ENCODE results near the gene LTC4S.
A peak's percentile ranks its signal among the peaks of the same experiment; 100 is the strongest.
"Not testable (repeated sequence)": the region's sequence is repeated elsewhere in the genome, so short reads cannot be mapped to it uniquely, and the experiment has no call there.

Gene LTC4S, protein sequence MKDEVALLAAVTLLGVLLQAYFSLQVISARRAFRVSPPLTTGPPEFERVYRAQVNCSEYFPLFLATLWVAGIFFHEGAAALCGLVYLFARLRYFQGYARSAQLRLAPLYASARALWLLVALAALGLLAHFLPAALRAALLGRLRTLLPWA

DNA sequence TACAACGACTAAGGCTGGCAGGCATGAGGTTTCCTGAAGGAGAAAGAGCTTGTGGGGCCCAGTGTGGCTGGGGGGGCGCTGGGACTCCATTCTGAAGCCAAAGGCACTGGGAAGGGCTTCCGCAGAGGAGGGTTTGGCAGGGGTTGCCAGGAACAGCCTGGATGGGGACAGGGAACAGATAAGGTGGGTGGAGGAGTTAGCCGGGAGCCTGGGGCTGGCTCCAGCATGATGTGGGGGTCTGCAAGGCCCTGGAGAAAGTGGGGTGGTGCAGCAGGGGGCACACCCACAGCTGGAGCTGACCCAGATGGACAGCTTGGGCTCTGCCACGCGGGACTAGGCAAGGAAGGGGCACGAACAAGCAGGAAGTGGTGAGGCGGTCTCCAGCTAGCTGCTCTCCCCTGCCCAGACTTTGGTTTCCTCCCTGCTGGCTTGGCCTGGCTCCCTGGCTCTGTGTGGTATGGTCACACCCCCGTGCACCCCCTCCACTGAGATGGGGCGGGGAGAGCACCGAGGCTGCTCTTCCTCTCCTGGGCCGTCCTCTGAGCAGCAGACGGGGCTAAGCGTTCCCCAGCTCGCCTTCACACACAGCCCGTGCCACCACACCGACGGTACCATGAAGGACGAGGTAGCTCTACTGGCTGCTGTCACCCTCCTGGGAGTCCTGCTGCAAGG lies at the start of gene LTC4S:
Gene LTC4S (plus strand): TSS at position 519 of the 672 bp plus-strand sequence. CDS start 95 bp downstream, at position 614.
- peak; percentile 73 for DNase-seq

DNA sequence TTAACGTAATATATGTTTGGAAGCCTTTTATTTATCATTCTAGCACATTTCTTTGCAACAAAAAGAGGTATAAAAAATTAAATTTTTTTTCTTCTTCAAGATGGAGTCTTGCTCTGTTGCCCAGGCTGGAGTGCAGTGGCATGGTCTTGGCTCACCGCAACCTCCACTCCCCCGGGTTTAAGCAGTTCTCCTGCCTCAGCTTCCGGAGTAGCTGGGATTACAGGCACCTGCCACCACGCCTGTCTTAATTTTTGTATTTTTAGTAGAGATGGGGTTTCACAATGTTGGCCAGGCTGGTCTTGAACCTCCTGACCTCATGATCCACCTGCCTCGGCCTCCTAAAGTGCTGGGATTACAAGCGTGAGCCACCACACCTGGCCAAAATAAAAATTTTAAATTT lies 49.7 kb upstream of the LTC4S start:
- not testable (repeated sequence) for DNase-seq

DNA sequence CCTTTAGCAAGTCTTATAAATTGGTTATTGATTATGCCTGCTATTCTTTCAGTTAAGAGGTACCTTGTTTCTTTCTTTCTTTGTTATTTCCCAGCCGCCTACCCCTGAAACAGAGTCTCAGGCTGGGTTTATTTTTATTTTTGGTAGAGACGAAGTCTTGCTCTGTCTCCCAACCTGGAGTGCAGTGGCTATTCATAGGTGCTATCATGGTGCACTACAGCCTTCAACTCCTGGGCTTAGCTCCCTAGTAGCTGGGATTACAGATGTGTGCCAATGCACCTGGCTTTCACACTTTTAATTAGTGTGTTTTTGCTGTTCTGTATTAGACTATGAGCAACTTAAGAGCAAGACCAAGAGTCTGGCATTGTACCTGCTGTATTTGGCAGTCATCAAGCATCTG lies 46.9 kb upstream of the LTC4S start:
- DNase-seq = no peak

DNA sequence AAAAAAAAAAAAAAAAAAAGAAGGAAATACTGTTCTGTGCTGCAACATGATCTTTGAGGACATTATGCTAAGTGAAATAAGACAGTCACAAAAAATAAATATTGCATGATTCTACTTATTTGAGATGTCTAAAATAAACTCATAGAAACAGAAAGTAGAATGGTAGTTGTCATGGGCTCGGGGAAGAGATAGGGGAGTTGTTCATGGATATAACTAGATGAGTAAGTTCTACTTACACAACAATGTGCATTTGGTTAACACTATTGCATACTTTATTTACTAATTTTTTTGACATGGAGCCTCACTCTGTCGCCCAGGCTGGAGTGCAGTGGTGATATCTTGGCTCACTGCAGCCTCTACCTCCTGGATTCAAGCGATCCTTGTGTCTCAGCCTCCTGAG lies 46.0 kb upstream of the LTC4S start:
- no peak for DNase-seq

DNA sequence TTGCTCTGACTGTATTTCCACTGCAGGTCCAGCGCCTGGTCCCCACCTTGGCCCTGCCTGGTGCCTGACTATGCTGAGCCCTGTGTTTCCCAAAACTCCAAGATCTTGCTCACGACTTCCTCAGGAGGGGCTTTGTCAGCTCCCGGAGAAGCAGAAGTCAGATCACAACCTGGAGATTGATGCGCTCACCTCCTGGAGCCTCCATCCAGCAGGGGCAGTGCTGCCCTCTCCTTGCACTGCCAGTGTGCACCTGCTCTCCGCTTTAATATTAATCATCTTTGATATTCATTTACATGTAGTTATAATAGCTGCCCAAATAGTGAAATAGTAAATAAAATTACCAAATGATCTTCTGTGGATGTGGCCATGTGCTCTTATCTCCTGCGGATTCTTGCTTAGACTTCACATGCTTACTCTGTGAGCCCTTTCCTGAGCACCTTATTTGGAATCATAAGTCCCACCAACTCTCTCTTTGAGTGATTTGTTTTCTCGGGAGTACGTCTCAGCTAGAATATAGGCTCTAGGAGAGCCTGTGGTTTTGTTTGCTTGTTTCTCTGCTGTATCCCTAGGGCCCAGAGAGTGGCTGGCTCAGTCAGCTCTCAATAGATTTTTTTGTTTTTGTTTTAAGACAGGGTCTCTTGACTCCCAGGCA lies 43.8 kb upstream of the LTC4S start:
- no peak for DNase-seq

DNA sequence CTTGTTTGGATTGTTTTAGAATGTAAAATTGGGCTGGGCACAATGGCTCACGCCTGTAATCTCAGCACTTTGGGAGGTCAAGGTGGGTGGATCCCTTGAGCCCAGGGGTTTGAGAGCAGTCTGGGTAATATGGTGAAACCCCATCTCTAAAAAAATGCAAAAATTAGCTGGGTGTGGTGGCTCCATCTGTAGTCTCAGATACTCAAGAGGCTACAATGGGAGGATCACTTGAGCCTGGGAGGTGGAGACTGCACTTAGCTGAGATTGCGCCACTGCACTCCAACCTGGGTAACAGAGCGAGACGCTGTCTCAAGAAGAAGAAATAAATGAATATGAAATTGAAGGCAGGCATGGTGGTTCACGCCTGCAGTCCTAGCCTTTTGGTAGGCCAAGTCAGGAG lies 39.8 kb upstream of the LTC4S start:
- no peak for DNase-seq

DNA sequence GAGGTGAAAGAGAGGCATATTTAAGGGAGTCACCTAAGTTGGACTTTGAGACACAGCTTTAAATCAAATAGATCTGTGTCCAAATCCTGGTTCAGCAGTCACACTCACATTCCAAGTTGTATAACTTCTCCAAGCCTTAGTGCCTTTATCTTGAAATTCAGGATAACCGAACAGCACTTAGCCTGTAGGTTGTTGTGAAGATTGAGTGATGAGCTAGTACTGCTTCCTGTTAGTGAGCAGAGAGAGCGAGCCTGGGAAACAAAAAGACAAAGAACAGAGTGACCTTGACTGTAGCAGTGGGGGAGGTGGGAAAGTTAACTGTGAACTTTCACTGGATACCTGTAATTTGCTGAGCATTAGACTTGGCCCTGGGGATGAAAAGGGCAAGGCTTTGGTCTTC lies 38.8 kb upstream of the LTC4S start:
- no peak for DNase-seq

DNA sequence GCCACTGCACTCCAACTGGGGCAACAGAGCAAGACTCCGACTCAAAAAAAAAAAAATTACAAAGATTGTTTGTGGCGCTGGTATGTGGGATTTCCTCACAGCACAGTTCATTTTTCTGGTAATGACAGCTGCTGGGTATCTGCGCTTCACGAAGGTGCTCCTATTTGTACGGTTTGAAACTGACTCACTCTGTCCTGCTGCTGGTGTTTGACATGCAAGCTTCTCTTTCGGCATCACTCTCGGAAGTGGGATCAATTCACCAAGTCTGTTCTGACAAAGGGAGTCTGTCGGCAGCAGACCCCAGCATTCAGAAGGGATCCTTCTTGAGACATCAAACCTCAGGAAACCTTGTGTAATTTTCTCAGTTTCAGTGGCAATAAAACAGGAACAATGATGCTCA lies 34.8 kb upstream of the LTC4S start:
- no peak for DNase-seq

DNA sequence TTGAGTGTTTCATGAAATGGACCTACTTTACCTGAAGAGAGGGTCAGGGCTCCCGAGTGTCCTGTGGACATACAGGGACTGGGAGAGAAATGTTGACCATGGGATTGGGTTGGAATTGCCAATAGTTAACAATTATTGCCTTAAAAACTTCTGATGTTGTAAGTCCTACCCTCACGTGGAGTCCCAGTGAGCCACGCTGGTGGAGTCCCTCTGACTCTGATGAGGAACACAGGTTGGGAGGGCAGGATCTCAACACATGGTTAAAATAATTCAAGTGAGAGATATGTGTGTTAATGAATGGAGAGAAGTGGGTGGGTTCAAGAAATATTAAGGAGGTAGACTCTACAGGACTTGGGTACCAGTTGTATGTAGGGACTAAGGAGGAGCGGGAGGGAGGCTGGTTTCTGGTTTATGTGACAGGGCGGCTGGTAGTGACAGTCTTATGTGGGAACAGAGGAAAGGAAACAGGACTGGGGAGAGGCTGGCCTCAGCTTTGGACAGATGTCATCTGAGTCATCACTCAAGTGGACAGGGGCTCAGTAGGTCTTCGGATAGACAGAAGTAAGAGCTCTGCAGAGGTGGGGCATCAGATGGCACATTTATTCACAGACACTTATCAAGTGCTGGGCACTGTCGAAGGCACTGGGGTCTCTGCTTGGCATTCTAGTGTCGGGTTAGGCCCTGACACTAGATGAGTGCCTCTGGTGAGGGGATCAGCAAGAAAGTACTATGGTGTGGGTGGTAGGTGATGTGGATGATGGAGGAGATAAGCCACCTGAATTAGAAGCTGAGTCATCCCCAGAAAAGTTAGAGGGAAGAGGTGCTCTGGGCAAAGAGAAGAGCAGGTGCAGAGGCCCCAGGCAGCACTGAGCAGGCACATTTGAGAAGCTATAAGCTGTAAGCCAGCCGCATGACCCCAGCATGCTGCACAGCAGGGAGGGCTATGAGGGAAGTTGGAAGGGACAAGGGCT lies 33.9 kb upstream of the LTC4S start:
- DNase-seq = peak; percentile 12

DNA sequence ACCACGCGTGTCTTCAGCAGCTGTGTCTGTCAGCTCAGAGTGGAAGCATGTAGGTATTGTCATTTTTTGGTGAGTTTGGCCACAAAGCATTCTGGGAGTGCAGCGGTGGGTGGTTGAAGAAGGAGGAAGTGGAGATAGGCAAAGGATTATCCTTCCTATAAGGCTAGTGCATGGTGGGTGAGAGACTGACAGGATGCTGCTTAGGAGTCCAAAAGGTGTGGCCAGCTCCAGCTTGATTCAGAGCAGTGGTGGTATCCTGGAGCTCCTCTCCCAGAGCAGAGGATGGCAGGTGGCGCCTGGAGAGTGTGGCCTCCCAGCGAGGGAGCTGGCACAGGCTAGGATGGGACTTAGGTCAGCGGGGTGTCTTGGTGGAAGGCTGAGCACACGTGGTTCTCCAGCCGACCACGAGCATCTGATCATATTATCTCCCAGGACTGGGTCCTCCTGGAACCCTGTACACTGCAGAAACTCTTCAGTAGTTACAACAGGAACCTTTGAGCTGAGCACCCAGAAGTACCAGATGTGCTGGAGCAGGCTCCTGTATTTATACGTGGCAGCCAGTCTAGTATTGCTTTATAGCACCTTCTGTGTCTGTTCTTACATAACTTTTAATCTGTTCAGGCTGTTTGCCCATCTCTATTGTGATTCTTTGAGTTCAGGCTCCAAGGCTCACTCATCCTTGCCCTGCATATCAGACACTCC lies 31.6 kb upstream of the LTC4S start:
- peak; percentile 34 for DNase-seq

DNA sequence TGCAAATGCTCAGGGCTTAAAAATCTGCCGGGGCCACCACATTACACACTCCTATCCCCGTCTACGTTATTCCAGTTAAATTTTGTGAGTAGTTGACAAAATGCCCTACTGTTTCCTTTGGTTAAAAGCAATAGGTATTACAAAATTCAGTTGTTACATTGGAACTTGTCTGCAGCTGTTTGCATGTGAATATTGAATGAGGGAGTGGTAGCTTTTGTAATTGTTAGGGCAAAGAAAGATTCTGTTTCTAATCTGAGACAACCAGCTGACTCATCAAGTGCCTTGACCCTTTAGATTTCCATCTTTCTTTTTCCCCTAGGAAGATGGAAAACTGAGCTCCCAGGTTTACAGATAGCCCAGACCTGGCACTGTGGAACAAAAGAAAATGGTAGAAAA lies 31.0 kb upstream of the LTC4S start:
- no peak for DNase-seq

DNA sequence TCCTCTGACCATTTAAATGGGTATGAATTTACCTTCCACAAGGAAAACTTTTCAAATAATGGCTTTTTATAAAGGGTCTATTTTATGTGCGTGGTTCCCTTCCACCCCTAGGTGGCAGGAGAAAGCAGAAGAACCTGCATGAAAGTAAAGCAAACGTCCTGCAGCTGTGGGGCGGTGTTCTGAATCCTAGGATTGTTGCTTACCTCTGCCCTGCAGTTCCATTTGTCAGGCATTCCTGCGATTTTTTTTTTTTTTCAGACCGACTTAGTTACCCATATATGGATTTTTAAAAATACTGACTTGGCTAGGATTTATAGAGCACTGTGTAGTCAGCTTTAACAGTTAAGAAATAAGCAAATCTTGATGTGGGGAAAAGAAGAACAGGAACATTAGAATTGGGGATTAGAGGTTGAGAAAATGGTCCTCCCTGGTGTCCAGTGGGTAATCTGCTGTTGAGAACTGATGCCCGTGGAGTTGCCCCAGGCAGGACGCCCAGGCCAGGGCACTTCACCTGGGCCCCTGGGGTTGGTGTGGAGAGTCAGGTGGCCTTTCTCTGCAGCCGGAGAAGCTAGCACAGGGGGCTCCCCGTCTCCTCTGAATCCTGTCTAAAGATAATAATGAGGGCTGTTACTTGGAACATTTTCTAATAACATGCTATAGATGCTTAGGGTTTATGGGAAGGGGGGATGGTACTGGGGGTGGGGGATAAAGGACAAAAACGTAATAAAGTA lies 30.4 kb upstream of the LTC4S start:
- DNase-seq = peak; percentile 67

DNA sequence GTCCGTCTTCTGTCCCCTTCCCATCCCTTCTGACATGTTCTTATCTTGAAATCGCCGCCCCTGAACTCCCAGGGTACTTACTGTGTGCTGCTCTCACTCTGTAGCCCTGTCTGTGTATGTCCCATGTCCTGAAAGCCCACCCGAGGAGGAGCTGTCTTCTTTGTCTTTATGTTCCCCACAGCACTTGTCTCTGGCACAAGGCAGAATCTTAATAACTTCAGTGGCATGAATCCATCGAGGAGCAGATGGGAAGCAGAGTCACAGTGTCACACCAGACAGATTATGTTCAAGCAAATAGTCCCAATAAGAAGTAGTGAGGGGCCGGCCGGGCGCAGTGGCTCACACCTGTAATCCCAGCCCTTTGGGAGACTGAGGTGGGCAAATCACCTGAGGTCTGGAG lies 29.7 kb upstream of the LTC4S start:
- DNase-seq = no peak

DNA sequence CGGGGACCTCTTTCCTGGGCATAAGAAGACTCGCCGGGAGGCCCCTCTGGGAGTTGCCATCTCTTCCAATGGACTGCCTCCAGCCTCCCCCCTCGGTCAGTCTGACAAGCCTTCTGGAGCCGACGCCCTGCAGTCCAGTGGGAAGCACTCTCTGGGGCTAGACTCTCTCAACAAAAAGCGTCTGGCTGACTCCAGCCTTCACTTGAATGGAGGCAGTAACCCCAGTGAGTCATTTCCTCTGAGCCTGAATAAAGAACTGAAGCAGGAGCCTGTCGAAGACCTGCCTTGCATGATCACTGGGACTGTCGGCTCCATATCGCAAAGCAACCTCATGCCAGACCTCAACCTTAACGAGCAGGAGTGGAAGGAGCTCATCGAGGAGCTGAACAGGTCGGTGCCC lies 28.4 kb upstream of the LTC4S start:
- DNase-seq = no peak

DNA sequence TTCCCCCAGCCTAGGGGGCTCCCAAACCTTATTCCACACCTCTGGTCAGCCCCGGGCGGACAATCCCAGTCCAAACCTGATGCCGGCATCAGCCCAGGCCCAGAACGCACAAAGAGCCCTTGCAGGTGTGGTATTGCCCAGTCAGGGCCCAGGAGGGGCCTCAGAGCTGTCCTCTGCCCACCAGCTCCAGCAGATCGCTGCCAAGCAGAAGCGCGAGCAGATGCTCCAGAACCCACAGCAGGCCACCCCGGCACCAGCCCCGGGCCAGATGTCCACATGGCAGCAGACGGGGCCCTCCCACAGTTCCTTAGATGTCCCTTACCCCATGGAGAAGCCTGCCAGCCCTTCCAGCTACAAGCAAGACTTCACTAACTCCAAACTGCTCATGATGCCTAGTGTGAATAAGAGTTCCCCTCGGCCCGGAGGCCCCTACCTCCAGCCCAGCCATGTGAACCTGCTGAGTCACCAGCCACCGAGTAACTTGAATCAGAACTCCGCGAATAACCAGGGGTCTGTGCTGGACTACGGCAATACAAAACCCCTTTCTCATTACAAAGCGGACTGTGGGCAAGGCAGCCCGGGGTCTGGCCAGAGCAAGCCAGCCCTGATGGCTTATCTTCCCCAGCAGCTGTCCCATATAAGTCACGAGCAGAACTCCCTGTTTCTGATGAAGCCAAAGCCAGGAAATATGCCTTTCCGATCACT lies 27.6 kb upstream of the LTC4S start:
- DNase-seq = no peak

DNA sequence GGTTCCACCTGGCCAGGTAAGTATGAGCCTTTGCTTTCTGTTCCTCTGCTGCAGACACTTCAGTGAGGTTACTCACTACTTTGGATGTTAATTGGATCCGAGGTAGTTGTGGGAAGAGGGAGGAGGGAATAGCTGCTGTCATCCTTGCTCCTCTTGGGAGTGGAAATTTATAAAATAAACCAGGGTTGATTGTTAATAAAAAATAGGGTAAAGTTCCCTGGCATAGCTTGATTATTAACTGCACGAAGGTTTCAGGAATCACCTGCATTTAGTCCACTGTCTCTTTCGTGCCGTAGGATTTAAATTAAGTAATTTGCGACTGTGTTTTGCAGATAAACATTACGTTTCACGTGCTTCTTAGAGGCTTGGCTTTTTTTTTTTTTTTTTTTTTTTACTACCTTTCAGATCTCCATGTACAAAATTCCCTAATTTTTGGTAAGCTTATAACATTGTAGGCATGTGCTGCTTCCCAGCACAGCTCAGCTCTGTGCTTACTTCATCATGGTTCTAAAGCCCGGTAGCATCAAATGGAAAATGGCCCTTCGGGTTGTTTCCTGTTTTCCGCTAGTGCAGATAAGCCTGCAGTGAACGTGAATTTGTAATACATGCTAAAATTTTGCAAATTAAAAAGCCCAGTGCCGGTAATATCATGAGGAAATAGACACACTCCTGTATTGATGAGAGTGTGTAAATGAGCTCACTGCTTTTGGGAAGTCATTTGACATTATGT lies 26.9 kb upstream of the LTC4S start:
- no peak for DNase-seq

DNA sequence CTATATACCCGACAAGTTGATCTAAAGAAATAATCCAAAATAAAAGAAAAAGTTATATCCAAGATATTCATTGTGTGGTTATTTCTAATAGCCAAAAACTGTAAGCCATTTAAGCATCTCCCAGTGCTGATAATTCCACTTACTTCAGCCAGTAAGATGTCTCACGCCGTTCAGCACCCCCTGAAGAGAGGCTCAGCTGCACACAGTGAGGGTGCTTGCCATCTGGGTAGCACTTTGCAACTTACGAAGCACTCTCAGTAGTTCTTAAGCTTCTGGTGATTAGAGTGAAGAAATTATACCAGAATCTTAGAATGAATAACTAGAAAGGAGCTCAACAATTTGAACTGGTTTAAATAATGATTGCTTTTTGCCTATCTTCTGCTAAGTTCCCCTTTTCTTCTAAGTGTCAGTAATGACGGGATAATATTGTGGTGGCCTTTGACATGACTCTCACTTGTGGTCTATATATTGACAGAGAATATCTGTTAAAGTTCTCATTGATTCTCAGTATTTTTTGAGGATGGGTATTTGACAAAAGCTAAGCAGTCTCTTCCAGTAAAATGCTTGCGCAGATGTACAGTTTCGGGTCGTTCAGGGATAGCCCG lies 26.2 kb upstream of the LTC4S start:
- DNase-seq = no peak

DNA sequence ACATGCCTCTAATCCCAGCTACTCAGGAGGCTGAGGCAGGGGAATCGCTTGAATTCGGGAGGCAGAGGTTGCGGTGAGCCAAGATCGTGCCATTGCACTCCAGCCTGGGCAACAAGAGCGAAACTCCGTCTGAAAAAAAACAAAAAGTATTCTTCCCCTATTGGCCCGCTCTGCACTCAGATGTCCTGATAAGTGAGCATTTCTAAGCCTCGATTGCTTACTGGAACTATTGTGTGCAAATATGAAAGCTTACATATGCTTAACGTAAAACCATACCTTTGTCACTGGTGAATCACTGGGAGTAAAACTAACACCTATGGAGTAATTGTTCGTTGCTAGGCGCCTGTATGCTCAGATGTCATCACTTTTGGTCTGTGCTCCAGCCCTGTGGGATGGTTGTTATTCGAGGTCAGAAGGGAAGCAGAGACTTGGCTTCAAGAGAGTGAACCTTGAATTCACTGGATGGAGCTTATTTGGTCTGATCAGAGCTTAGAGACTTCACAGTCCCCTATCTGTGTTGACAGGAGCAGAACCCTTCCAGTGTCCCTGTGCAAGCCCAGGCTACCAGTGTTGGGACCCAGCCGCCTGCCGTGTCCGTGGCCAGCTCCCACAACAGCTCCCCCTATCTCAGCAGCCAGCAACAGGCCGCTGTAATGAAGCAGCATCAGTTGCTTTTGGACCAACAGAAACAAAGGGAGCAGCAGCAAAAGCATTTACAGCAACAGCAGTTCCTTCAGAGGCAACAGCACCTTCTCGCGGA lies 25.3 kb upstream of the LTC4S start:
- no peak for DNase-seq

DNA sequence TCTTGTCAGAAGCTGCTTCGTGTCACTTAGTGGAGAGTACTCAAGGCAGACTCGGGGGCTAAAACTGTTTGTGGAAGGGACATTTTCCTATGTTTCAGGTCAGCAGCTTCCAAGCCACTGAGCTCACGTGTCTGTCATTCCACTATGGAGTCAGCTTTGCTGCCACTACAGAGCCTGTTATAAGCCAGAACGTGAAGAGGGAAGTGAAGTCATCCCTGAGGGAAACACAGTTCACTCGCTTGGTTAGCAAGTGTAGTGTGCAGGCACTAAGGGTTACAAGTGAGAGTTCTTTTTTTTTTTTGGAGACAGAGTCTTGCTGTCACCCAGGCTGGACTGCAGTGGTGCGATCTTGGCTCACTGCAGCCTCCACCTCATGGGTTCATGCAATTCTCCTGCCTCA lies 24.5 kb upstream of the LTC4S start:
- DNase-seq = no peak
